Adrenal gland (tissue), 12 donors: ENCODE data around the gene FGFBP1. TPM values are rescaled to one million over a fixed set of nuclear protein-coding genes. Genes with fewer than 3 reads are reported as not detected.

Source experiments
- DNase-seq, 7 donors: peaks; one replicate each; pipeline ENCODE4 v3.0.0-alpha.2; 2019 to 2020
- H3K27ac ChIP-seq, 5 donors: fragments of 200-600 bp; sonication (generic) in 4 of 5; 1 replicate in 3 of 5; 2 replicates in 2 of 5; pipeline versions ENCODE4 v1.5.1 to v1.8.0; 2016 to 2020; ENCODE audit warnings: mild to moderate bottlenecking in 1 of 5
- H3K27me3 ChIP-seq: fragments of 200-600 bp; 2 replicates; pipeline ENCODE4 v1.8.0; 2021
- H3K36me3 ChIP-seq, 2 donors: fragments of 200-600 bp; replicated peaks in 1 of 2; 1 replicate in 1 of 2; 2 replicates in 1 of 2; pipeline versions ENCODE4 v1.5.1 to v1.8.0; 2018 to 2022
- H3K4me1 ChIP-seq, 2 donors: fragments of 200-600 bp; replicated peaks in 1 of 2; 1 replicate in 1 of 2; 2 replicates in 1 of 2; pipeline versions ENCODE4 v1.5.1 to v1.8.0; 2018 to 2021
- H3K4me3 ChIP-seq, 4 donors: fragments of 200-600 bp; sonication (generic) in 3 of 4; one replicate each; pipeline ENCODE4 v1.5.1; 2016 to 2018
- H3K9me3 ChIP-seq, 3 donors: fragments of 200-600 bp; sonication (generic) in 1 of 3; replicated peaks in 1 of 3; 1 replicate in 2 of 3; 2 replicates in 1 of 3; pipeline versions ENCODE4 v1.5.1 to v1.8.0; 2016 to 2021
- POLR2A ChIP-seq, 2 donors: fragments of 450-650 bp; IDR thresholded peaks; one replicate each; pipeline ENCODE4 v1.6.1; 2017; ENCODE audit warnings: antibody characterized with exemption in 2 of 2, mild to moderate bottlenecking in 2 of 2, moderate library complexity in 1 of 2
- WGBS, 4 donors: extraction: QIAGEN DNeasy Blood & Tissue Kit in 2 of 4; methylation state at CpG; one replicate each; pipeline versions ENCODE4 v1.1.5 to v1.1.7; 2013 to 2017; 5-methylcytosine and 5-hydroxymethylcytosine counted together
- intact Hi-C, 2 donors: fragments of 100-400 bp; cut with DNase I; formaldehyde crosslinking; loops; one replicate each; pipeline versions ENCODE4 v1.14.1 to v1.15.0; 2022 to 2023
- polyA plus RNA-seq, 3 donors: library from polyadenylated mRNA; stranded (reverse); fragments of 200-250 nt in 2 of 3; fragments of 350-450 nt in 1 of 3; fragmentation: Illumina TruSeq in 1 of 3; extraction: RNeasy Lipid Tissue Mini Kit (QIAGEN cat#74804) in 1 of 3; gene quantifications; one replicate each; pipeline ENCODE4 v1.2.3, GENCODE V29; 2013 to 2014
- total RNA-seq, 9 donors: library from RNA; depleted of rRNA in 4 of 9; stranded (reverse); fragments of >200 nt in 4 of 9; fragments of 120-200 nt in 1 of 9; fragmentation: NEBNext Ultra II Directional in 1 of 9; extraction: Animal tissue kit (Norgen Biotek cat#: 25700) in 1 of 9; gene quantifications; one replicate each; pipeline versions ENCODE4 v1.1.0 to v1.2.4, GENCODE V29; 2013 to 2023
- TF ChIP-seq, protein P1 (sequence below), 6 experiments: fragments of 450-650 bp in 4 of 6; fragments of 200-600 bp in 2 of 6; sonication (generic) in 1 of 6; IDR thresholded peaks; 1 replicate in 5 of 6; 2 replicates in 1 of 6; pipeline versions ENCODE4 v1.5.1 to v1.8.0; 2016 to 2021; ENCODE audit warnings: antibody characterized with exemption in 6 of 6, mild to moderate bottlenecking in 2 of 6, moderate library complexity in 1 of 6
- donor health status: healthy with polysubstance abuse.
- donor health status: Bipolar disorder and iron deficiency.
- donor health status: DM: yes; HTN: yes; CAD: no.
- donor health status: DM: no; HTN: no; CAD: no.
- donor health status: DM: no; HTN: no; CAD: no.
- donor health status: DM: yes; HTN: yes; CAD: no.

FGFBP1 gene
- total and polyA plus RNA-seq, 12 donors: 0.40 TPM; not detected in 11

DNA sequence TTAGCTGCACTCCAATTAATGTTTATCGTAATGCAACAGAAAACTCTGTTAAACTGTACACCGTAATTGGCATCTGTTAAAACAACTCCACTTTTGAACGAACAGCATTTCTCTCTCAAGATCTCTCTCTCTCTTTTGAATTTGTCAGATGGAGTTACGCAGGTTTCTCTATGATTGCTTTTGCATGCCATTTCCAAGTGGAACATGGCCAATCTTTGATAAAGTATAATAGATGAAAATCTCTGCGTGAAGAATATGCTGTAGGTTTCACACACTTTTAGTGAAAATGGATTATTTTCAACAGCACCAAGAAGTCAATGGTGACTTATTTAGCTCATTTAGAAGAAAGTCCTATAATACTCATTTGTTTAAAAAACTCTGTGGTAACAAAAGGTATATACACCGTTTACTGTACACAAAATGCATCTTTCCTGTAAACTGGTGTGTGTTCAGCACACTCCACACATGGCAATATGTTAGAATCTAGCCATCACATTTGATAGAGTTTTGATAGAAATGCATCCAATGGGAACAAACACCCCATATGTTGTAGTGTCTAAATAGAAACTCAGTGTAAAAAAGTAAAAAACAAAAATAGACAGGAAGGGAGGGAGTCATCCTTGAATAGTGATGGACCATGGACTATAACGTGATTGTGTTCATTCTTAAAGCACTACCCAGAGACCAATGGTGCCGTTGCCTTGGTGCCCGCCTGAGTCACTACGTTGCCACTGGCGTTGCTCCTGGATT is 30.2 kb upstream of the FGFBP1 start:
- WGBS, 4 donors: 75 to 80% (median 78%) methylated on average over 11 of the region's 11 CpGs
- no peaks in the 10 kb centered on the region for H3K4me1 ChIP-seq
- TF ChIP-seq POLR2A (IDR thresholded peaks at IDR 0.05): no peak
- TF ChIP-seq, protein P1, sequence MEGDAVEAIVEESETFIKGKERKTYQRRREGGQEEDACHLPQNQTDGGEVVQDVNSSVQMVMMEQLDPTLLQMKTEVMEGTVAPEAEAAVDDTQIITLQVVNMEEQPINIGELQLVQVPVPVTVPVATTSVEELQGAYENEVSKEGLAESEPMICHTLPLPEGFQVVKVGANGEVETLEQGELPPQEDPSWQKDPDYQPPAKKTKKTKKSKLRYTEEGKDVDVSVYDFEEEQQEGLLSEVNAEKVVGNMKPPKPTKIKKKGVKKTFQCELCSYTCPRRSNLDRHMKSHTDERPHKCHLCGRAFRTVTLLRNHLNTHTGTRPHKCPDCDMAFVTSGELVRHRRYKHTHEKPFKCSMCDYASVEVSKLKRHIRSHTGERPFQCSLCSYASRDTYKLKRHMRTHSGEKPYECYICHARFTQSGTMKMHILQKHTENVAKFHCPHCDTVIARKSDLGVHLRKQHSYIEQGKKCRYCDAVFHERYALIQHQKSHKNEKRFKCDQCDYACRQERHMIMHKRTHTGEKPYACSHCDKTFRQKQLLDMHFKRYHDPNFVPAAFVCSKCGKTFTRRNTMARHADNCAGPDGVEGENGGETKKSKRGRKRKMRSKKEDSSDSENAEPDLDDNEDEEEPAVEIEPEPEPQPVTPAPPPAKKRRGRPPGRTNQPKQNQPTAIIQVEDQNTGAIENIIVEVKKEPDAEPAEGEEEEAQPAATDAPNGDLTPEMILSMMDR (IDR thresholded peaks at IDR 0.05): no peak
- no peaks in the 10 kb centered on the region for H3K27me3 ChIP-seq
- no peak for DNase-seq
- intact Hi-C loops: no loop called here
- H3K9me3 ChIP-seq: no peaks in the 10 kb centered on the region
- no peaks in the 10 kb centered on the region for H3K36me3 ChIP-seq
- H3K4me3 ChIP-seq: no peak overlapping the region
- no peak overlapping the region for H3K27ac ChIP-seq

DNA sequence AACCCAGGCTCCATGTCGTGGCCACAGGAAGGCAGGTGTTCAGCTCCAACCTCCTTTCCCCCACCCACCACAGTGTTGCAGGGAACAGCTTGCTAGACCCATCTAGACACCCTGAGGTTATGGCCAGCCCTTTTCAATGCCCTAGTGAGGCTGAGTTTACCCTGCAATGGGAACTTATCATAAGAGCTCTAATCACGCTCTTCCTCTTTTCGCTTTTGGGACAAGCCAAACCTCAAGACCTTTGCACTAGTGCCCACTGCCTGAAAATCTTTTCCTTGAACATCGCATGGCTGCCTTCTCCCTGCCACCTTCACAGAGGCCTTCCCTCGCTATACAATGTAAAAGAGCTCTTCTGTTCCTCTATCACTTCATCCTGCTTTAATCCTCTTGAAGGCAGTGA is 26.8 kb upstream of the FGFBP1 start:
- 72 to 91% (median 84%) methylated on average over 5 of the region's 5 CpGs for WGBS, 4 donors
- no peak overlapping the region for H3K4me3 ChIP-seq
- H3K27ac ChIP-seq: no peak overlapping the region
- TF ChIP-seq, protein P1 (IDR thresholded peaks at IDR 0.05): no peak
- no peak for TF ChIP-seq POLR2A (IDR thresholded peaks at IDR 0.05)
- no peaks in the 10 kb centered on the region for H3K27me3 ChIP-seq
- no peaks in the 10 kb centered on the region for H3K9me3 ChIP-seq
- DNase-seq: no peak
- H3K4me1 ChIP-seq: no peaks in the 10 kb centered on the region
- H3K36me3 ChIP-seq: no peaks in the 10 kb centered on the region
- intact Hi-C loops: no loop called here

DNA sequence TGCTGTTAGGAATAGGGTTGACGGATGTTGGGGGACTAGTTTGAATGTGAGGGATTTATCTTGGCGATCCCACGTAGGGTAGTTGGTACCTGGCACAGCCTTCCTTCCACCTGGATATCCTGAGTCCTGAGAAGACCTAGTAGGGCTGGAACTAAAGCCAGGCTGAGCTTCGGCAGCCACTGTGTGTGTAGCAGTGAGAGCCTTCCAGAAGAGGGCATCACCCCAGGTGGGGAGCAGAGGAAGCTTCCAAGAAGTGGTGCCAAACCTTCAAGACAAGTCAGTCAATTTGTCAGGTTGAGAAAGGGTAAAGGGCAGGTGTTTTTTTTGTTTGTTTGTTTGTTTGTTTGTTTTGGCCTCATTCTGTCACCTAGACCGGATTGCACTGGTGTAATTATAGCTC is 25.6 kb upstream of the FGFBP1 start:
- H3K4me1 ChIP-seq: no peaks in the 10 kb centered on the region
- WGBS, 4 donors: 64 to 89% (median 82%) methylated on average over 5 of the region's 5 CpGs
- no peaks in the 10 kb centered on the region for H3K9me3 ChIP-seq
- intact Hi-C loops: no loop called here
- no peak overlapping the region for H3K4me3 ChIP-seq
- no peaks in the 10 kb centered on the region for H3K27me3 ChIP-seq
- TF ChIP-seq POLR2A (IDR thresholded peaks at IDR 0.05): no peak
- TF ChIP-seq, protein P1 (IDR thresholded peaks at IDR 0.05): no peak
- no peaks in the 10 kb centered on the region for H3K36me3 ChIP-seq
- H3K27ac ChIP-seq: no peak overlapping the region
- DNase-seq: no peak

DNA sequence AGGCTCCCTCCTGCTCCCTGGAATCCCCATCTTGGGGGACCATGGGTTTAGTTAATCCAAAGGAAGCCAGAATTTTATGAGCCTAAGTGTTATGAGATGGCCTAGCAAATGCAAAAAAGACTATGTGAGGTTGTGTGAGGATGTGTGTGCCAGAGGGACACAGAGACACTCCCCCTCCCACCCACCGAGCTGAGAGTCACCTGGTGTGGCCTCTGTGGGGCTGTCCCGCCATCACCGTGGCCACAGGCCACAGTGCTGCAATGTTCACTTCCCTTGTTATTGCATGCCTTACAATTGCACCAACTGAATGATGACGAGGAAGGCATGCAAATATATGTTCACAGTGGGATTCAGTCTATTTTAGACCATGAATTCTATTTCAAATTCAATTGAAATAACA is 25.0 kb upstream of the FGFBP1 start:
- 58 to 78% (median 67%) methylated on average over 4 of the region's 4 CpGs for WGBS, 4 donors
- intact Hi-C loops: no loop called here
- Histone ChIP-seq H3K9me3 (no peaks in the 10 kb centered on the region), H3K36me3 (no peaks in the 10 kb centered on the region), H3K27me3 (no peaks in the 10 kb centered on the region), H3K27ac (no peak overlapping the region), H3K4me1 (no peaks in the 10 kb centered on the region), H3K4me3 (no peak overlapping the region)
- no peak for DNase-seq
- no peak for TF ChIP-seq POLR2A (IDR thresholded peaks at IDR 0.05)
- TF ChIP-seq, protein P1 (IDR thresholded peaks at IDR 0.05): no peak
